ENCODE results near the gene AMPD1.

The AMPD1 gene

GRCh38 chr1:114696810-114697209 lies 1.5 kb upstream of the AMPD1 start:
- DNase-seq: no peak

GRCh38 chr1:114694540-114695310 lies 621 bp downstream of the AMPD1 start:
- DNase-seq: no peak

GRCh38 chr1:114692947-114693346 lies 2.4 kb downstream of the AMPD1 start:
- DNase-seq: no peak

GRCh38 chr1:114691061-114691460 lies 4.3 kb downstream of the AMPD1 start:
- DNase-seq: no peak

- no peak for DNase-seq
Observed at GRCh38 chr1:114690148-114690547, 5.2 kb downstream of the AMPD1 start.

- no peak for DNase-seq
Observed at GRCh38 chr1:114688526-114688925, 6.8 kb downstream of the AMPD1 start.

GRCh38 chr1:114685851-114686250 lies 9.5 kb downstream of the AMPD1 start:
- DNase-seq: no peak

- DNase-seq: no peak
Observed at GRCh38 chr1:114677691-114678090, 17.7 kb downstream of the AMPD1 start.

GRCh38 chr1:114676115-114676514 lies 19.2 kb downstream of the AMPD1 start:
- DNase-seq: no peak

- no peak for DNase-seq
Observed at GRCh38 chr1:114671939-114672275, 23.4 kb downstream of the AMPD1 start.

GRCh38 chr1:114671011-114671938 lies 24.1 kb downstream of the AMPD1 start:
- no peak for DNase-seq

- peak; percentile 84 for DNase-seq
Observed at GRCh38 chr1:114670083-114671010, 25.0 kb downstream of the AMPD1 start.

- DNase-seq: no peak
Observed at GRCh38 chr1:114669562-114670082, 25.7 kb downstream of the AMPD1 start, which contains the start of gene DENND2C. Gene DENND2C, minus strand, starts transcription at chr1:114670049. Its CDS starts 44,065 bp downstream, at chr1:114625984.

GRCh38 chr1:114668784-114669561 lies 26.4 kb downstream of the AMPD1 start:
- DNase-seq: no peak

GRCh38 chr1:114668373-114668772 lies 27.0 kb downstream of the AMPD1 start:
- no peak for DNase-seq

GRCh38 chr1:114666954-114667353 lies 28.4 kb downstream of the AMPD1 start:
- DNase-seq: no peak

- no peak for DNase-seq
Observed at GRCh38 chr1:114660238-114660637, 35.1 kb downstream of the AMPD1 start.

- DNase-seq: no peak
Observed at GRCh38 chr1:114651893-114652292, 43.5 kb downstream of the AMPD1 start.

GRCh38 chr1:114648503-114648902 lies 46.8 kb downstream of the AMPD1 start:
- DNase-seq: no peak

- no peak for DNase-seq
Observed at GRCh38 chr1:114641377-114641776, 54.0 kb downstream of the AMPD1 start.

GRCh38 chr1:114638910-114639309 lies 56.4 kb downstream of the AMPD1 start:
- DNase-seq: no peak

- DNase-seq: no peak
Observed at GRCh38 chr1:114632427-114632826, 62.9 kb downstream of the AMPD1 start.
